Stimulated activated CD4-positive, alpha-beta T cell treated with anti-CD3 and anti-CD28 coated beads, TNF-alpha, amount 100 ng/mL, for 48 hours (primary cell): ENCODE results near the gene LGALS1.
"Not testable (repeated sequence)": the region's sequence is repeated elsewhere in the genome, so short reads cannot be mapped to it uniquely, and the experiment has no call there.

Source experiments
- DNase-seq, 3 donors: peaks; one replicate each; pipeline ENCODE4 v3.0.0-alpha.2; 2020; ENCODE audit warnings: low read depth in 3 of 3

The LGALS1 gene

DNA sequence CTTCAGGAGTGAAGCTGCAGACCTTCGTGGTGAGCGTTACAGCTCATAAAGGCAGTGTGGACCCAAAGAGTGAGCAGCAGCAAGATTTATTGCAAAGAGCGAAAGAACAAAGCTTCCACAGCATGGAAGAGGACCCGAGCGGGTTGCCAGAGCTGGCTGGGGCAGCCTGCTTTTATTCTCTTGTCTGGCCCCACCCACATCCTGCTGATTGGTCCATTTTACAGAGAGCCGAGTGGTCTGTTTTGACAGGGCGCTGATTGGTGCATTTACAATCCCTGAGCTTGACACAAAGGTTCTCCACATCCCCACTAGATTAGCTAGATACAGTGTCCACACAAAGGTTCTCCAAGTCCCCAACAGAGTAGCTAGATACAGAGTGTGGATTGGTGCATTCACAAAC is 41.8 kb downstream of the LGALS1 start:
- DNase-seq = not testable (repeated sequence)

DNA sequence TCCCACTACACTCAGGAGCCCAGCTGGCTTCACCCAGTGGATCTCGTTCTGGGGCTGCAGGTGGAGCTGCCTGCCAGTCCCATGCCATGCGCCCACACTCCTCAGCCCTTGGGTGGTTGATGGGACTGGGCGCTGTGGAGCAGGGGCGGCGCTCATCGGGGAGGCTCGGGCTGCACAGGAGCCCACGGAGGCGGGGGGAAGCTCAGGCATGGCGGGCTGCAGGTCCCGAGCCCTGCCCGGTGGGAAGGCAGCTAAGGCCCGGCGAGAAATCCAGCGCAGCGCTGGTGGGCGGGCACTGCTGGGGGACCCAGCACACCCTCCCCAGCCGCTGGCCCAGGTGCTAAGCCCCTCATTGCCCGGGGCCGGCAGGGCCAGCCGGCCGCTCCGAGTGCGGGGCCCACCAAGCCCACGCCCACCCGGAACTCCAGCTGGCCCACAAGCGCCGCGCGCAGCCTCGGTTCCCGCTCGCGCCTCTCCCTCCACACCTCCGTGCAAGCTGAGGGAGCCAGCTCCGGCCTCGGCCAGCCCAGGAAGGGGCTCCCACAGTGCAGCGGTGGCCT is 42.4 kb downstream of the LGALS1 start:
- DNase-seq = not testable (repeated sequence)

DNA sequence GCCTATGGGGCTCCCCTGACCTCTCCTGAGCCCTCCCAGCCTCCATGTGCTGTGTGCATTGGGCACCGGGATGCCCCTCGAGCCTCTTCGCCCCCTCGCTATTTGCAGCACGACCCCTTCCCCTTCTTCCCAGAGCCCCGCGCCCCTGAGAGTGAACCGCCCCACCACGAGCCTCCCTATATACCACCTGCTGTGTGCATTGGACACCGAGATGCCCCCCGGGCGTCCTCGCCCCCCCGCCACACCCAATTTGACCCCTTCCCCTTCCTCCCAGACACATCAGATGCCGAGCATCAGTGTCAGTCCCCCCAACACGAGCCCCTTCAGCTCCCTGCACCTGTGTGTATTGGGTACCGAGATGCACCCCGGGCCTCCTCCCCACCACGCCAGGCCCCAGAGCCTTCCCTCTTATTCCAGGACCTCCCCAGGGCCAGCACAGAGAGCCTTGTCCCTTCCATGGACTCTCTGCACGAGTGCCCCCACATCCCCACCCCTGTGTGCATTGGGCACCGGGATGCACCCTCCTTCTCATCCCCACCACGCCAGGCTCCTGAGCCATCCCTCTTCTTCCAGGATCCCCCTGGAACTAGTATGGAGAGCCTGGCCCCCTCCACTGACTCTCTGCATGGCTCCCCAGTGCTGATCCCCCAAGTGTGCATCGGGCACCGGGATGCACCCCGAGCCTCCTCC is 50.3 kb downstream of the LGALS1 start:
- no peak for DNase-seq

DNA sequence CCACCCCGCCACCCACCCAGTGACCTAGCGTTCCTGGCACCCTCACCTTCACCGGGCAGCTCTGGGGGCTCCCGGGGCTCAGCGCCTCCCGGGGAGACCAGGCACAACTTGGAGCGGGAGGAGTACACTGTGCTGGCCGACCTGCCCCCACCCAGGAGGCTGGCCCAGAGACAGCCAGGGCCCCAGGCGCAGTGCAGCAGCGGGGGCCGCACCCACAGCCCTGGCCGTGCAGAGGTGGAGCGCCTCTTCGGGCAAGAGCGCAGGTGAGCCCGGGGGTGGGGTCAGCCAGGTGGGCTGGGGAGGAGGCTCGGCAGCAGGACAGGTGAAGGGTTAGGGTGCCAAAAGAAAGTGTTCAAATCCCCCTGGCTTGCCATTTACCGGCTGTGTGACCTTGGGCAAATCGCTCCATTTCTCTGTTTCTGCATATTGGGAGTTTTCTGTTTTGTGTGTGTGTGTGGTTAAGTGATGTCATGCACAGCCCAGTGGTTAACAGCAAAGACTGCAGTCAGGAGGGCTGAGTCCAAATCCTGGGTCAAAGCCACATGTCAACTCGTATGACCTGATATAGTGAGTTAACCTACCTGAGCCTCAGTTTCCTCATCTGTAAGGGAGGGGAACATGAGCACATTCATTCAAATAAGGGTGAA is 50.9 kb downstream of the LGALS1 start:
- DNase-seq = no peak

DNA sequence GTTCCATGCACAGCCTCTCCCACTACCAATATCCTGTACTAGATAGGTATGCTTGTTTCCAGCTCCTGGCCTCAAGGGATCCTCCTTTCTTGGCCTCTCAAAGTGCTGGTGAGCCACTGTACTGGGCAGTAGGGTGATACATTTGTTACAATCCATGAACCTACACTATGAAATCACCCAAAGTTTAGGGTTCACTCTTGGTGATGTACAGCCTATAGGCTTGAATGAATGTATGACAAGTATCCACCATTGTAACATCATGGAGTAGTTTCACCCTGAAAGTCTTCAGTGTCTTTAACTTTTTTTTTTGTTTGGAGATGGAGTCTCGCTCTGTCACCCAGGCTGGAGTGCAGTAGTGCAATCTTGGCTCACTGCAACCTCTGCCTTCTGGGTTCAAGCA is 53.2 kb downstream of the LGALS1 start:
- no peak for DNase-seq
